Activated CD8-positive, alpha-beta memory T cell treated with anti-CD3 and anti-CD28 coated beads for 24 hours (primary cell): ENCODE data around the gene LAD1.

Experiments
- DNase-seq: peaks from one replicate; pipeline ENCODE4 v3.0.0-alpha.2; 2020

Gene LAD1, protein sequence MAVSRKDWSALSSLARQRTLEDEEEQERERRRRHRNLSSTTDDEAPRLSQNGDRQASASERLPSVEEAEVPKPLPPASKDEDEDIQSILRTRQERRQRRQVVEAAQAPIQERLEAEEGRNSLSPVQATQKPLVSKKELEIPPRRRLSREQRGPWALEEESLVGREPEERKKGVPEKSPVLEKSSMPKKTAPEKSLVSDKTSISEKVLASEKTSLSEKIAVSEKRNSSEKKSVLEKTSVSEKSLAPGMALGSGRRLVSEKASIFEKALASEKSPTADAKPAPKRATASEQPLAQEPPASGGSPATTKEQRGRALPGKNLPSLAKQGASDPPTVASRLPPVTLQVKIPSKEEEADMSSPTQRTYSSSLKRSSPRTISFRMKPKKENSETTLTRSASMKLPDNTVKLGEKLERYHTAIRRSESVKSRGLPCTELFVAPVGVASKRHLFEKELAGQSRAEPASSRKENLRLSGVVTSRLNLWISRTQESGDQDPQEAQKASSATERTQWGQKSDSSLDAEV

DNA sequence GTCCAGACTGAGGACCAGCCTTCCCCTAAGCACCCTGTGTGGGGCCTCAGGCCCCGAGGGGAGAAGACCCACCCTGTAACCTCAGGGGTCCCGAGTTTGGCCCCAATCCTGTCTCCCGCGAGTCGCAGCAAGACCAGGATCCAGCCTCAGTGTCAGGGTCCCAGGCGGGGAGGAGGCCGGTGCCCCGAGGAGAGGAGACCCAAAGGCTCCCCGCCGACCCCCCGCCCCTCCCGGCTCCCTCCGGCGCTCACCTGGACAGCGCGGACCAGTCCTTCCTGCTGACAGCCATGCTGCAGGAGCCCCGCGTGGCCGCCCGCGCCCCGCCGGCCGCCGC is at the start of gene LAD1:
LAD1 (minus strand) TSS at position 307 of the 334 bp plus-strand sequence; CDS start at position 289, 18 bp downstream.
- no peak for DNase-seq

DNA sequence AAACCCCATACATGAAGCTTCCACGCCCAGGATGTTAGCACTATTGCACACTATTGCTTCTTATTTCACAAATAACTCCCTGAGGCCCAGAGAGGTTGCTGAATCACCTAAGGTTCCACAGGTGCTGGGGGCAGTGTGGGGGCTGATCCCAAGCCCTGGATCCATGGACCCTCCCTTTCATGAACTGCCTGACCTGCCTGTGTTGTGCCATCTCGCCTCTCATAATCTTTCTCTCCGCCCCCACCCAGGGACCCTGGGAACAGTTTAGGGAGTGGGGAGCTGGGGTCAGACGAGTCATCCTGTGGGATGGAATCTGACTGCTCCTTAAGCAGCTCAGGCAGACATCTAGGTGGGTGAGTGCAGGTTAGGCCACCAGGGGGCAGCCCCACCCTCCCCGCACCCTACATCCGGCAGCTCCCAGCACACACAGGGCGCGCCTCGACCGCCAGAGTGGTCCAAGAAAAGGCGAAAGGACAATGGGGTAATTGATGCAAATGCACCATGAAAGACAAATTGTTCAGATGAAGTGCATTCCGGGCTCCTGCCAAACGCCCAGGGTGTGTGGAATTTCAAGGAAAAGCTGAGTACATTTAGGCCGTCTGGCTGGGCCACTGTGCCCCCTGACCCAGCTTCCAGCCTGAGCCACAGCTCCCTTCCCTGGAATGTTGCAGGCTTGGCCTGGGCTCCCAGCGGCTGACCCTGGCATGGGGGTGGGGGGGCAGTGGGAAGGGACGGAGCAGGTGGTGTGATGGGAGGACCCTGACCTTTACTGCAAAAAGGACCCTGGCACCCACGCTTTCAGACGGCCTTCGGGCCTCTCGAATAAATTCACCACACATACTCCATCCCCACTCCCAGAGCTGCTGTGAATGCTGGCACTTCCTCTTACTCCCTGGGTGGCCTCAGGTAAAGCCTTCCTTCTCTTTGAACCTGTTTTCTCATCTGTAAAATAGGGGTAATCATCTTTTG is 49.1 kb upstream of the LAD1 start:
- DNase-seq = peak; percentile 83

DNA sequence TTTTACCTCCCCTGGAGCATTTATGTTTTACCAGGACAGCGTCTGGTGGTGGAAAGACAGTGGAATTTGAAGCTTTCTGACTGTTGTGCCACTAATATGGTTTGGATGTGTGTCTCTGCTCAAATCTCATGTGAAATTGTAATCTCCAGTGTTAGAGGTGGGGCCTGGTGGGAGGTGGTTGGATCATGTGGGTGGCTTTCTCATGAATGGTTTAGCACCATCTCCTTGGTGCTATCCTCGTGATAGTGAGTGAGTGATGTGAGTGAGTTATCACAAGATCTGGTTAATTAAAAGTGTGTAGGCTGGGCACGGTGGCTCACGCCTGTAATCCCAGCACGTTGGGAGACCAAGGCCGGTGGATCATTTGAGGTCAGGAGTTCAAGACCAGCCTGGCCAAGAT is 46.2 kb upstream of the LAD1 start:
- no peak for DNase-seq

DNA sequence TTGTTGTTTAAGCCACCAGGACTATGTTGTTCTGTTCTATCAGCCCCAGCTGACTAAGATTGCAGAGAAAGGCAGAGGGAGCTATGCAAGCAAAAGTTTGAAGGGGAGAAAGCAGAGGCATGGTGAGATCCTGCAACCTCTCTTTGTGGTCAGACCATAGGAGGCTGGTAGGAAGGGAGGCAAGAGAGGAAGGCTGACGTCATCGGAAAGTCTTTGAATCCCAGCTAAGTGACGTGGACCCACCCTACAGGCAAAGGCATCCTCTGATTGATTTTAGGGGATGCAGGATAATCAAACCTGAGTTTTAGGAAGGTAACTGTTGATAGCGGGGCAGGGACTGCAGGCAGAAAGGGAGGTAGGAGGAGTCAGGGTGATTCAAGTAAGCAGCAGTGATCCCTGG is 45.7 kb upstream of the LAD1 start:
- DNase-seq = no peak

DNA sequence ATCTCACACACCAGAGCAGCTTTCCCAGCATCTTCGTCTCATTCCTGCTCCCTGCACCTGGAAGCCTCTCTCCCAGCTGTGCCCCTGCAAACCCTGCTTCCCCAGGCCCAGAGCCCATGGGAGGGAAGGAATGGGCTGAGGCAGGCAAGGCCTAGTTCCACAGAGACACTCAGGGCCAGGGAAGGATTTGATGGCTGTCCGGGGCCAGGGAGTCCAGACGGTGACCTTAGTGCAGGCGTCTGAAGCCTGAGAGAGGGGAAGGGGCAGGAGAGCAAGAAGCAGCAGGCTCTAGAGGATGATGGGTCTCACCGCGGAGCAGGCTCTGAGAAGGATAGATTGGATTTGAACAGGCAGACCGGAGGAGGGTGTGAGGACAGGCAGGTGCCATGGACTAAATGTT is 44.6 kb upstream of the LAD1 start:
- no peak for DNase-seq

DNA sequence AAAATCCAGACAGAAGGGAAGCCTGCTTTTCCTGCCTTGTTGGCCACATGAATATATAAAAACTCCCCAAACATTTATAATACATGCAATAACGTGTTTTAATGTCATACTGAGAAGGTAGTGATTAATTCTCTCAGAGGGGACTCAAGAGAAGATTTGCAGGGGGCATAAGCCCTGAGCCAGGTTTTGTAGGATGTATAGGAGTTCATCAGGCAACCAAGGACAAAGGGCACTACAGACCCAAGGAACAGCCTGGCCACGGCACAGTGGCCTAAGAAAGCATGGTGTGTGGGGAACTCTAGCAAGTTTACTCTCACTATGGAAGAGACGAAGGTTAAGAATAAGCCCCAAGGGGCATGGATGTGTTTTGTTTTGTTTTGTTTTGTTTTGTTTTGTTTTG is 37.8 kb upstream of the LAD1 start:
- no peak for DNase-seq

DNA sequence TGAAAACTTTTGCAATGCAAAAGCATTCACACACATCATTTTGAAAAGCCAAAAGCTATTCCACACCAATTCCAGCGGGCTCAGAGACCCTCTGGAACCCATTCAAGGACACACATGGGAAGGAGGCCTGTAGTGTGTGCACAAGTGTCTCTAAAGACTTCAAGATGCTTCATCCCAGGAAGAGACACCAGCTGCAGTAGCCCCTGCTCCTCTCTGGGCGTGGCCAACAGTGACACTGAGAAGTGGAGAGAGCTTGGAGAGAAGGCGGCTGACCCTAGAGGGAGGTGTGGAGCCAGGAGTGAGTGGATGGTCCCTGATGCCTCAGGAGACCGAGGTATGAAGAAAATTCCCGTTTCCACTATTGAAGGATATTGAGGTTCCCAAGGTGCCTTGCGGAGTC is 37.3 kb upstream of the LAD1 start:
- DNase-seq = no peak

DNA sequence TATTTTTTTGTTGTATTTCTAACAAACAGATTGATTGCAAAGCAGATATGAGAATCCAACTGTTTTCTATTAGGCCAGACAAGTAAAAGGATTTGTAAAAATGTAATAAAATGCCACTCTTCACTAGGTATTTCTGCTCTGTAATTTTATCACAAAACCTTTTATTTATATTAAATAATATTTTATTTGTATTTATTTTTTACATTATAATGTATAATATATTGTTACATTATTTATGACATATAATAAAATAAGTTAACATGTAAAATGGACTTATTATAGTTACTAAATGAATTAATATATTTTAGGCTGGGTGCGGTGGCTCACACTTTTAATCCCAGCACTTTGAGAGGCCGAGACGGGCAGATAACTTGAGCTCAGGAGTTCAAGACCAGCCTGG is 35.1 kb upstream of the LAD1 start:
- no peak for DNase-seq

DNA sequence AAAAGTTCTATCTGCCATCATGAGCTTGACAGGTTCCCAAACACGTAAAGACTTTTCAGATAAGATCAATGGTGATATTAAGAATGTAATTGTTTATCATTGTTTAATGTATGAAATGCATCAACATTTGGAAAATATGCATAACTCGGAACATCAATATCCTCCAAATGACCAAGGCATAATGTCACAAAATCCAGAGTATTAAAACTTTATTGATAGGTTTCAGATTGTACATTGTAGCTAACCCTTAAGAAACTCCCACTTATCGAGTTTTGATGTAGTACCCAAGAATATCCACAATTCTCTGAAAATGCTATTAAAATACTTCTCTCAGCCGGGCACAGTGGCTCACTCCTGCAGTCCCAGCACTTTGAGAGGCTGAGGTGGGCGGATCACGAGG is 34.5 kb upstream of the LAD1 start:
- DNase-seq = no peak

DNA sequence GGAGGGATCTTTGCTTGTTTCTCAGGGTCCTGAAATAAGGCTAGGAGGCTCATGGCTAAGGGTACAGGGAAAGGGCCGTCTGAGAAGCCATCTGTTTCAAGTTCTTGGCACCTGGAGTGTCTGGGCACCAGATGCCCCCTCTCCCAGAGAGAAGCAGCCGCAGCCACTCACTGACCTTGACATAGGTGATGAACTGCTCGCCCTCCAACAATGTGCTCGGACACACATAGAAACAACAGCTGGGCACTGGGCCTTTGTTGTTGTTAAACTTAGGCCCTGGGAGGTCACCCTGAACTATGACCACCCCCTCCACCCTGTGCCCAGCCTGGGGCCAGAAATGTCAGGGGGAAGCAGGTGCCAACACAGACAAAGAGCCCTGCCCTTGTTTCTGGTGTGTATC is 31.7 kb upstream of the LAD1 start:
- DNase-seq = no peak

DNA sequence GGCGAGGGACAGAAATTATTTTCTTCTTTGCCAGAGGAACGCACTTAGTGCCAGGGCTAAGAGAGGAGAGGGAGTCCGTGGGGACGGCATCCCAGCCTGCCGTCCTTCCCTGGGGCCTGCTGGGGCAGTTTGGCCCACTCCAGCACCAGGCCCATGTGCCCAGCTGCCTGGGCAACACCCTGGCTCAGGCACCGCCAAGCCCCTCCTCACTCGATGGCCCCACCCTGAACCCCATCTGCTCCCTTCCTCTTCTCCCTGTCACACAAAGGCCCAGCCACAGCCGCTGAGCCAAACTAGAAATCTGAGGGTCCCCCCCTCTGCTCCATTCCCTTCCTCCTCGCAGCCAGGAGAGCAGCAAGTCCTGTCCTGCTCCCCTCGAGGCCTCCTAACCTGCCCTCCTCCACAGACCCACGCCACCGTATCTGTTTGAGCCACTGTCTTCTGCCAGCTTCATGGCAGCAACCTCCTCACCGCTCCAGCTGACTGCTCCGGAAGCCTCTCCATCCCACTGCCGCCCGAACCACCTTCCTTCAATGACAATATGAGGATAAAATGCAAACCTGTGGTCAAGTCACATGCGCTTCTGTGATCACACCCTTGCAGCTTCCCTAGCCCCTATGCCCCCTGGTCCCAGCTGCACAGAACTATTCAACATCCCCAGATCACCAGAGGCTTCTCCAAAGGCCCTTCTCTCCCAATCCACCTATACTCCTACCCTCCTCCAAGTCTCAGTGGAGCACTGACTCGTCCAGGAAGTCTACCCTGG is 30.8 kb upstream of the LAD1 start:
- no peak for DNase-seq

DNA sequence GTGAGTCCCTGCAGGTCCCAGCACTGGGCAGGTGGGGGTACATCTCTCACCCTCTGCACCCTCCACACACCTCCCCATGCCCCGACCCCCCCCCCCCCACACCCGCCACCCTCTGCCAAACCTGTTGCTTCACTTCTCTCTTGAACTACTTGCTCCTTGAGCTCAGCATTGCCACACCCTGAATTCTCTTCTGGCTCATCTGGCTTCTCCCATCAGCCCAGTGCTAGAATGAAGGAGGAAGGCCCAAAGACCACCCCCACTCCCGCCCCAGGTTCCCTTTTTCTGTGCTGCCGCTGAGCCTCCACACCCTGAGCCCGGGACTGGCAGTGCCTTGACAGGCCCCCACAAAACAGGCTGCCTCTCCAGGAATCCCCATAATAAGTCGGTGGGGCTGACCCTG is 28.8 kb upstream of the LAD1 start:
- DNase-seq = no peak

DNA sequence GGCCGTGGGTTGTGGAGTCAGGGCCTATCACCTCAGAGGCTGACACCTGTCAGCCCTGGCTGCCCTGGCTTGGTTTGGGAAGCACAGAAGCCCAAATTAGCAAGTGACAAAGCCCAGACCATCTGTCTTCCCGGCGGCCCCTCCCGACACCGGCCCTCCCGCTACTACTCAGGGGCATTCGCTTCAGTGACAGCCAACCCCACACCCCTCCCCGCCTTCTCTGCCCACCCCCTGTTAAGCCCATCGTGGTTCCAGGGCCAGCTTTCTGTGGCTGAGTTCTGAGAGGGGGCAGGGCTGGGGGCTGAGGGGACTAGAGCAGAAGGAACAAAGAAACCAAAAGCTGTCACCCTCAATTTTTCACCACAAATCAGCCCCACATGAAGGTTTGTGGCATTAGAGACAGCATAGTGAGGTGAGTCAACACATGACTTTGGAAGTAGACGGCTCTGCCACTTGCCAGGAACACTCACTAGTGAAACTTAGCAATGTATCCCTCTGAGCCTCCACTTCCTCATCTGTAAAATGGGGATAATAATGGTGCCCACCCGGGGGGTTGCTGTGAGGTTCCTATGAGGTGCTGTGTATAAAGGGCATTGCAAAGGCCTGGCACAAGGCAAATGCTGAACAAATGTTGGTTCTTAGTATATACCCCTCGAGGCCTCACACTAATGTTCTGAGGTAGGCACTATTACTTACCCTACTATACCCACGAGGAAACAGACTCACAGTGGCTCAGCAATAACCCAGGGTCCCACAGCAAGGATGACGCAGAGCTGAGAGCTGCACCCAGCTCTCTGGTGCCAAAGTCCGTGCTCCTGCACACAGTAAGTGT is 27.6 kb upstream of the LAD1 start:
- DNase-seq = no peak

DNA sequence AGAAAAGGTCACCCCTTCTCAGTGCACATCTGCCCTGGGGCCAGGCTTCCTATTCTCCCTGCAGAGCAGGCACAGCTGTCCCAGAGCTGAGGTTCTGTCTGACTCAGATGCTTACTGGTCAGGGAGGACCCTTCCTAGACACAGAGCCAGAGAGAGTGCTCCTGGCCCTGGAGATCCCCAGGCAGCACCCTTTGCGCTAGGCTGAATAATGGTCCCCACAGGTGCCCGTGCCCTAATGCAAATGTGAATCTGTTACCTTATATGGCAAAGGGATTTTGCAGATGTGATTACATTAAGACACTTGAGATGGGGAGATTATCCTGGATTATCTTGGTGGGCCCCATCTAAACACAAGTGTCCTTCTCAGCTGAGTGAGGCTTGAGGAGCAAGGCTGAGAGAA is 25.0 kb upstream of the LAD1 start:
- DNase-seq = no peak

DNA sequence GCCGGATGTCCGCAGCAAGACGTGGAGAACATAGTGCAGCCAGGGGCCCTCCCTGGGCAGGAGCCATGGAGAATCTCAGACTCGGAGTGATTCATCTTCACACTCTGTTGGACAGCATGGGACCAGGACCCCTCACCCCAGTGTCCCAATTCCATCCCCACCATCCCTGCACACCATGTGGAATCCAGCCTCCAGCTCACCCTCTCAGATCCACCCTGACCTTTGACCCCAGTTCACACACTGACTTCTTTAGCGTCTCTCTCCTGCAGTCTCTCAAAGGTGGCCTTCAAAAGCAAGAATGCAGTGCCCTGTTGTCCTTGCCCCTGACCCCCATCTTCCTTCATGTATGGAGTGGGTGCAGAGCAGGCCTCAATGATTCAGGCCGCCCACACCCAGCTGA is 24.5 kb upstream of the LAD1 start:
- no peak for DNase-seq

DNA sequence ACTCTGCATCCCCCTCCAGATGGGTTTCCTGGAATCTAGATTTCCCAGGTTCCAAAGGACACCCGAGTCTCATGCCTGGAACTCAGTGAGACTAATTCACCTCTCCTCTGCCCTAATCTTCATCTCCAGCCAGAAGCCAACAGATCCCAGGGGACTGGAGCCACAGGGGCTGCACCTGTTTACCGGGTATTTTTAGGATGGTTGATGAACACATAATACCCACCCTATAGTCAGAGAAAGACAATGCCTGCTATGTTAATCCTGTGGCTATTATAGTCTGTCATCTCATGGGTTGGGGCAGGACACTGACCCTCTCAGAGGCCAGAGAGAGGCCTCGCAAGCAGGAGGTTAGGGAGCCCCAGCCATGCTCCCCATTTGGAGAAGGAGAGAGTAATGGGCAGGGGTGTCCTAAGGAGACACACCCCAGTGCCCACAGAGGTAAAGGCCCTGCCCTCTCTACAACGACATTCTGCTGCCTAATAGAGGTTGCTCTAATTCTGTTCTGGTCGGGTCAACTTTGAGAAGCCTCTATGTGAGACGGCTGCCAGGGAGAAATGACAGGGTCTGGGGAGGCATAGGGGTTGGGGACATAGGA is 23.4 kb upstream of the LAD1 start:
- DNase-seq = no peak

DNA sequence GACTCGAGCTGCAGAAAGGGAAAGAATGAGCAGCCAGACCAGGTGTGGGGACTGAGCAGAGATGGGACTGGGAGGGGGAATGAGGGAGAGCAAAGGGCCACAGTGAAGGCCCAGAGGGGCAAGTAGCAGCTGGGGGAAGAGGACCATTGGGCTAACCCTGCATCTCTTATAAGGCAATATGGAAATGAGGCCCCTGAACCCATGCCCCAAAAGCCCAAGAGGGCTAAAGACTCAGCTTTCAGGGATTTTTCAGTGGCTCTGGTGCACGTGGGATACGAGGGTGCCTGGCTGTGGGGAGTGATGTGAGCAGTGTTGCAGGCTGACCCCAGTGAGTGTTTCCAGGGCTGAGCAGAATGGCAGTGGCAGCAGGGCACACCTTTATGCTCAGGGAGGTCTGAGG is 22.9 kb upstream of the LAD1 start:
- no peak for DNase-seq

DNA sequence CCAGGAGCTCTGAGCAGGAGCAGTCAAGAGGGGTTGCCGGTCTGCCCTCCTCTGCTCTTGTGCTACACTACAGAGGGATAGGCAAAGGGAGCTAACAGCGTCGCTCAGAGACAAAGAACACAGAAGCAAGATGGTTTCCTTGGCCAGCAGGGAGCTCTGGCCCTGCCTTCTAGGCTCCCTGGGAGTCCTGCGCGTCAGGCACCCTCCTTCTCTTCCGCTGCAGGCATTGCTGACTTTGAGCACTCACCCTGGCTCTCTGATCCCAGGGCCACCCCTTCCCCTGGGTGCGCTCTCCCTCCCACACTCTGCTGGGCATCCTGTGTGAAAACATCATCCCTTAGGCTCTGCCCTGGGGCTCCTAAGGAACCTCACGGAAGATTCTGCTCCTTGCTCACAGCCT is 21.9 kb upstream of the LAD1 start:
- DNase-seq = no peak

DNA sequence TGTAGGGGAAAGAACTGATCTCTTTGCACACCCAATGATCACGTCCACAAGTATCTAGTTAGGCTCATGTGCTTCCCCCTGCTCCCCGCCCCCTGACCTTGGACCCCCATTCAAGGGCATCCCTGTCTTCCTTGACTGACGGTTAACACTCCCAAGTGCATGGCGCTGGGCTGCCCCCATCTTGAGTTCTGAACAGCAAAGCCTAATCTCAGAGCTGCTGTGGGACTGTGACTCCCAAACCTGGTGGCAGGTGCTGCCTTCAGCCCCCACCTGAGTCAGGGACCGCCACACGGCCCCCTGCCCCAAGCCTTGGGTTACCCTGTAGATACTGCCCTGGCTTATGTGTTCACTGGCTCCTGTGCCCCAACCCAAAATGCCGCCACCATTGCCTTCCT is 21.5 kb upstream of the LAD1 start:
- no peak for DNase-seq

DNA sequence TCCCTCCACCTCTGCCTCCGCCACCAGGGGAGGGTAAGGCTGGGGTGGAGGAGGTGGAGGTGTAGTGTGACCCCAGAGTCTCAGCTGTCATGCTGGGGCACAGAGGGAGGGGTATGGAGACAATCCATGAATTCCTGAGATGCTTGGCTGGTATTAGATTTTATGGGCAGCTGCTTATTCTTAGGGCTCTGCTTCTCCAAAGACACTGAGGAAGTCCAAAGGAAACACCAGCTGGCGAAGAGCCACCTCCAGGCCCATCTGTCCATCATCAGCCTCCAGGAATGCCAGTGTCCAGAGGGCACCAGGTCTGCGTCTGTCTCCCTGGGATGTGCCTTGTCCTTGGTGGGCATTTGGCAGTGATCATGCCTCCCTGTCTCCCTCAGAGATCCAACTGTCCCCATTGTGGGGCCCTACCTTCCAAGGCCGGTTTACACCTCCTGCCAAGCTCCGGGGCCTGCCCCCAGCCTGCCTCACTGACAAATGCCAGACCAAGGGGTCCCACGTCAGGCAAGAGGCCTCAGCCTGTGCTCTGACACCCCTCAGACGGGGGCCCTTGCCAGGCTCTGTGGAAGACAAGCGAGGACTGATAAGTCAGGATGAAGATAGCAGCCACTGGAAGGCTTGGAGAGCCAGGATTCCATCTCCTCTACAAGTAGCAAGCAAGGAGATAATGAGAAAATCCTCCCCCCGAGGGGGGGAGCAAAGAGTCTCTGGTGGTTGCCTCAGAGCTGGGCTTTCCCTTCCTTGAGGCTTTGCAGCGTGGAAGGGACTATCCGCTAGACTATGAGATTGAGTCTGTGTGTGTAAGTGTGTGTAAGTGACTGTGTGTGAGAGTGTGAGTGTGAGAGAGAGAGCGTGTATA is 20.9 kb upstream of the LAD1 start:
- DNase-seq = no peak

DNA sequence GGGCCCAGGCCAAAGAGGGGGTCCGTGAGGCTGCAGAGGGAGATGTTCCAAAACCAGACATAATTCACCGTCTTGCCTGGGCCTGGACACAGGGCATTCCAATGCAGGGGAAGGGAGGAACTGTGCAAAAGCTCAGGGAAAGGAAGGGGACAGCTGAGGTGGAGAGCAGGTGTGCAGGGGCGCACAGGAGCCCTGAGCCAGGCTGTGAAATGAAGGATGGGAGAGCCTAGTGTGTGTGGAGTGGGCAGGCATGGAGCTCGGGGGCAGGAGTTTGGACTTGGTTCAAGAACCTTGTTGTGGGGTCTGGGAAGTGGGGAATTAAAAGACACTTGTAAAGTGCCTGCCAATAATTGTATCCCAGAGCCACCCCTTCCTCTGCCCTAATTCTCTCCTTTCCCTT is 20.1 kb upstream of the LAD1 start:
- no peak for DNase-seq
